A549 (cell line): ENCODE measurements around the gene NHLRC2.

ENCODE experiments used
- CHD2 ChIP-seq: fragments of 150-350 bp; IDR thresholded peaks from 2 replicates; pipeline ENCODE4 v1.6.1; 2014; ENCODE audit warnings: low read length; ENCODE audit not compliant: partially characterized antibody
- CHD4 ChIP-seq: fragments of 200-600 bp; sonication (generic); IDR thresholded peaks from 2 replicates; pipeline ENCODE4 v1.6.1; 2016; ENCODE audit warnings: antibody characterized with exemption, mild to moderate bottlenecking, borderline replicate concordance
- EHF ChIP-seq: fragments of 250-450 bp; sonication (Bioruptor Pico); IDR thresholded peaks from 2 replicates; pipeline ENCODE4 v1.5.0; 2020; ENCODE audit warnings: mild to moderate bottlenecking
- EP300 ChIP-seq, 2 experiments: fragments of >200 bp; sonication (Bioruptor Twin); formaldehyde crosslinking; IDR thresholded peaks; 2 replicates in 1 of 2; 3 replicates in 1 of 2; pipeline ENCODE4 v1.6.1; 2016 to 2017
- ESRRA ChIP-seq: fragments of 150-350 bp; IDR thresholded peaks from 2 replicates; pipeline ENCODE4 v1.6.1; 2014; ENCODE audit warnings: mild to moderate bottlenecking, low read length, borderline replicate concordance
- JUN ChIP-seq, 2 experiments: fragments of >200 bp; sonication (Bioruptor Twin); formaldehyde crosslinking; IDR thresholded peaks; 2 replicates in 1 of 2; 3 replicates in 1 of 2; pipeline ENCODE4 v1.6.1; 2016 to 2017
- PHF8 ChIP-seq: fragments of 200-600 bp; sonication (generic); IDR thresholded peaks from 2 replicates; pipeline ENCODE4 v1.6.1; 2016; ENCODE audit warnings: low read depth, mild to moderate bottlenecking, antibody characterized with exemption, moderate library complexity, borderline replicate concordance
- POLR2A ChIP-seq: IDR thresholded peaks from 2 replicates; pipeline ENCODE4 v1.6.1; 2012; ENCODE audit warnings: mild to moderate bottlenecking, low read length
- RAD21 ChIP-seq, 2 experiments: fragments of >200 bp in 1 of 2; sonication (Bioruptor Twin) in 1 of 2; formaldehyde crosslinking in 1 of 2; IDR thresholded peaks in 1 of 2; conservative IDR thresholded peaks in 1 of 2; 2 replicates in 1 of 2; 3 replicates in 1 of 2; pipeline ENCODE4 v1.6.1; 2012 to 2018; ENCODE audit warnings: inconsistent platforms in 1 of 2
- RCOR1 ChIP-seq: fragments of 150-350 bp; IDR thresholded peaks from 2 replicates; pipeline ENCODE4 v1.6.1; 2014; ENCODE audit warnings: antibody characterized with exemption, low read length, low read depth
- SREBF2 ChIP-seq: fragments of 450-650 bp; IDR thresholded peaks from 2 replicates; pipeline ENCODE4 v1.6.1; 2014; ENCODE audit warnings: mild to moderate bottlenecking, moderate library complexity
- TF ChIP-seq, protein P1 (sequence below): fragments of >200 bp; sonication (Bioruptor Twin); formaldehyde crosslinking; IDR thresholded peaks from 3 replicates; pipeline ENCODE4 v1.5.1; 2016
- TF ChIP-seq, protein P2 (sequence below): IDR thresholded peaks from 2 replicates; pipeline ENCODE4 v1.6.1; 2012
- TF ChIP-seq, protein P3 (sequence below): fragments of >200 bp; sonication (Bioruptor Twin); formaldehyde crosslinking; IDR thresholded peaks from 3 replicates; pipeline ENCODE4 v1.6.1; 2016

DNA sequence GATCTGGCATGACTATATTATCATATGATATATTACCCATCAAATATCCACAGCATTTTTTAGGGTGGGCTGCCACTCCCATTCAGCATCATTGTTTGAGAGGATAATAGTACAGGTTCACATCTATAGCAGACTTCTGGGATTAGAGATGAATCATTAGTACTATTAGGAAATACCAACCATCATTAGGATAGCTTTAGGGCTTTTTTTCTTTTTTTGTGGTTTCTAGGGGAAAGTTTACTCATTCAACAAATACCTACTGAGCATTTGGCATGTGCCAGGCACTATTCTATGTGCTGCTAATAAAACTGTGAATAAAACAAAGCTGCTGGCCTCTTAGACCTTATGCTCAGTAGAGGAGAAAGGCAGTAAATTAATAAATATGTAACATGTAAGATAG, 40.6 kb downstream of the NHLRC2 start:
- TF ChIP-seq, protein P1, sequence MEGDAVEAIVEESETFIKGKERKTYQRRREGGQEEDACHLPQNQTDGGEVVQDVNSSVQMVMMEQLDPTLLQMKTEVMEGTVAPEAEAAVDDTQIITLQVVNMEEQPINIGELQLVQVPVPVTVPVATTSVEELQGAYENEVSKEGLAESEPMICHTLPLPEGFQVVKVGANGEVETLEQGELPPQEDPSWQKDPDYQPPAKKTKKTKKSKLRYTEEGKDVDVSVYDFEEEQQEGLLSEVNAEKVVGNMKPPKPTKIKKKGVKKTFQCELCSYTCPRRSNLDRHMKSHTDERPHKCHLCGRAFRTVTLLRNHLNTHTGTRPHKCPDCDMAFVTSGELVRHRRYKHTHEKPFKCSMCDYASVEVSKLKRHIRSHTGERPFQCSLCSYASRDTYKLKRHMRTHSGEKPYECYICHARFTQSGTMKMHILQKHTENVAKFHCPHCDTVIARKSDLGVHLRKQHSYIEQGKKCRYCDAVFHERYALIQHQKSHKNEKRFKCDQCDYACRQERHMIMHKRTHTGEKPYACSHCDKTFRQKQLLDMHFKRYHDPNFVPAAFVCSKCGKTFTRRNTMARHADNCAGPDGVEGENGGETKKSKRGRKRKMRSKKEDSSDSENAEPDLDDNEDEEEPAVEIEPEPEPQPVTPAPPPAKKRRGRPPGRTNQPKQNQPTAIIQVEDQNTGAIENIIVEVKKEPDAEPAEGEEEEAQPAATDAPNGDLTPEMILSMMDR = no peak
- TF ChIP-seq JUN (IDR thresholded peaks at IDR 0.05) = no peak
- TF ChIP-seq CHD4 = no peak
- no peak for TF ChIP-seq RAD21 (conservative IDR thresholded peaks at IDR 0.05 in 1 of 2, IDR thresholded peaks at IDR 0.05 in 1 of 2)
- TF ChIP-seq, protein P2, sequence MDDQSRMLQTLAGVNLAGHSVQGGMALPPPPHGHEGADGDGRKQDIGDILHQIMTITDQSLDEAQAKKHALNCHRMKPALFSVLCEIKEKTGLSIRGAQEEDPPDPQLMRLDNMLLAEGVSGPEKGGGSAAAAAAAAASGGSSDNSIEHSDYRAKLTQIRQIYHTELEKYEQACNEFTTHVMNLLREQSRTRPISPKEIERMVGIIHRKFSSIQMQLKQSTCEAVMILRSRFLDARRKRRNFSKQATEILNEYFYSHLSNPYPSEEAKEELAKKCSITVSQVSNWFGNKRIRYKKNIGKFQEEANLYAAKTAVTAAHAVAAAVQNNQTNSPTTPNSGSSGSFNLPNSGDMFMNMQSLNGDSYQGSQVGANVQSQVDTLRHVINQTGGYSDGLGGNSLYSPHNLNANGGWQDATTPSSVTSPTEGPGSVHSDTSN = no peak
- no peak for TF ChIP-seq POLR2A
- TF ChIP-seq, protein P3, sequence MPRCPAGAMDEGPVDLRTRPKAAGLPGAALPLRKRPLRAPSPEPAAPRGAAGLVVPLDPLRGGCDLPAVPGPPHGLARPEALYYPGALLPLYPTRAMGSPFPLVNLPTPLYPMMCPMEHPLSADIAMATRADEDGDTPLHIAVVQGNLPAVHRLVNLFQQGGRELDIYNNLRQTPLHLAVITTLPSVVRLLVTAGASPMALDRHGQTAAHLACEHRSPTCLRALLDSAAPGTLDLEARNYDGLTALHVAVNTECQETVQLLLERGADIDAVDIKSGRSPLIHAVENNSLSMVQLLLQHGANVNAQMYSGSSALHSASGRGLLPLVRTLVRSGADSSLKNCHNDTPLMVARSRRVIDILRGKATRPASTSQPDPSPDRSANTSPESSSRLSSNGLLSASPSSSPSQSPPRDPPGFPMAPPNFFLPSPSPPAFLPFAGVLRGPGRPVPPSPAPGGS = no peak
- TF ChIP-seq SREBF2 = no peak
- no peak for TF ChIP-seq EP300 (IDR thresholded peaks at IDR 0.05)
- no peak for TF ChIP-seq CHD2
- no peak for TF ChIP-seq ESRRA
- no peak for TF ChIP-seq PHF8
- TF ChIP-seq EHF (CRISPR knock-in tag) = no peak
- TF ChIP-seq RCOR1 = no peak
